Pancreas (tissue), 10 donors: ENCODE measurements around the gene SMIM3. TPM values are rescaled to one million over a fixed set of nuclear protein-coding genes. Genes with fewer than 3 reads are reported as not detected.

Experiments used
- ATAC-seq, 4 donors: fragments of 200-7000 bp; cut with Tn5 transposase; one replicate each; pipeline versions ENCODE4 v1.8.0 to v1.9.1; 2020; ENCODE audit warnings: mild to moderate bottlenecking in 4 of 4, moderate library complexity in 4 of 4
- DNase-seq, 6 donors: peaks; one replicate each; pipeline ENCODE4 v3.0.0-alpha.2; 2020
- FAIRE-seq: peaks from 2 replicates; lab custom pipeline; 2012; peaks lifted over from hg19 to GRCh38; lab: Jason Lieb, UNC
- H3K27ac ChIP-seq, 4 donors: fragments of 200-600 bp; sonication (generic); 1 replicate in 3 of 4; 2 replicates in 1 of 4; pipeline versions ENCODE4 v1.5.0 to v1.8.0; 2020
- H3K27me3 ChIP-seq, 4 donors: fragments of 200-600 bp; one replicate each; pipeline ENCODE4 v1.8.0; 2021
- H3K36me3 ChIP-seq, 3 donors: fragments of 200-600 bp; sonication (generic) in 1 of 3; one replicate each; pipeline versions ENCODE4 v1.5.0 to v1.8.0; 2020 to 2021
- H3K4me1 ChIP-seq, 3 donors: fragments of 200-600 bp; one replicate each; pipeline ENCODE4 v1.8.0; 2021
- H3K4me3 ChIP-seq, 4 donors: fragments of 200-600 bp; sonication (generic) in 2 of 4; one replicate each; pipeline versions ENCODE4 v1.5.0 to v1.8.0; 2020 to 2021
- H3K9me3 ChIP-seq, 4 donors: fragments of 200-600 bp; one replicate each; pipeline ENCODE4 v1.8.0; 2021
- CTCF ChIP-seq, 4 donors: fragments of 200-600 bp; sonication (generic) in 3 of 4; IDR thresholded peaks; one replicate each; pipeline versions ENCODE4 v1.5.0 to v1.8.0; 2021; ENCODE audit warnings: antibody characterized with exemption in 4 of 4
- WGBS, 2 donors: extraction: QIAGEN DNeasy Blood & Tissue Kit; methylation state at CpG; one replicate each; pipeline ENCODE4 v1.1.7; 2013; 5-methylcytosine and 5-hydroxymethylcytosine counted together
- intact Hi-C, 3 donors: fragments of 100-400 bp; cut with DNase I; formaldehyde crosslinking; loops; one replicate each; pipeline versions ENCODE4 v1.11.1 to v1.14.2; 2022
- polyA plus RNA-seq, 2 donors: library from polyadenylated mRNA; stranded (reverse); fragments of 200-250 nt; gene quantifications; one replicate each; pipeline ENCODE4 v1.2.3, GENCODE V29; 2013
- total RNA-seq, 6 donors: library from RNA; stranded (reverse); fragmentation: NEBNext Ultra II Directional in 4 of 6; extraction: Animal tissue kit (Norgen Biotek cat#: 25700) in 4 of 6; gene quantifications; one replicate each; pipeline versions ENCODE4 v1.2.1 to v1.2.4, GENCODE V29; 2021 to 2023
- donor health status: healthy with polysubstance abuse.
- donor health status: DM: no; HTN: no; CAD: no; lungs with moderate emphysema.
- donor health status: DM: no; HTN: no; CAD: no.
- donor health status: control.
- donor health status: control.
- donor health status: Bipolar disorder and iron deficiency.
- donor health status: DM: yes; HTN: yes; CAD: no.
- donor health status: DM: no; HTN: no; CAD: no.
- donor health status: DM: no; HTN: no; CAD: no.
- donor health status: DM: yes; HTN: yes; CAD: no.

Gene SMIM3
- total and polyA plus RNA-seq, 8 donors: 9.7 to 33.1 (median 13.2) TPM

- 22 to 27% methylated on average over 13 of the region's 13 CpGs for WGBS, 2 donors
Observed at GRCh38 chr5:150779397-150780186, 1.0 kb downstream of the SMIM3 start.

DNA sequence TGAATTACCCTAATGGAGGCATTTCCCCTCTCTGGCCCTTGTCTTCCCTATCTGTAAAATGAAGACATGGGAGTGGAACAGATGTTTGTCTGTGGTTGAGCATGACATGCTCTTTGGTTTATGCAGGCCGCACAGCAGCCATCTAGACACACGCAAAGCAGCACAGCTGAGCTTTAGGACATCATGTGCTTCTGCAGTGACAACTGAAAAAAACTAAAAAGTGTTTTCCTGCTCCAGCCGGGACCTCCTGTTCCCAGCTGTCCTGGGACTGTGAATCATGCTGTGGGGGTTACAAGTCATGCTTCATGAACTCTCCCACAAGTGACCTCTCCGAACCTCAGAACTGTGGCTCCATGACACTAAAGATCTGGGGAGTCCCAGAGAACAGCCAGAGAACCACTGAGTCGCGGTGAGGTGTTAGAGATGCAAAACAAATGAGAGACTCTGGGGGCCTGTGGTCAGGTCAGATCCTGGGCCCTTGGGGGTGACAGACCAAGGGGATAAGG is 1.7 kb downstream of the SMIM3 start:
- ATAC-seq (no peak), DNase-seq (peak in 1 of 6 donors; percentile 29), FAIRE-seq (no peak)
- no peak for TF ChIP-seq CTCF (IDR thresholded peaks at IDR 0.05)
- Histone ChIP-seq H3K27me3 (no peaks in the 10 kb centered on the region), H3K36me3 (no peaks in the 10 kb centered on the region), H3K4me3 (peak overlapping the region in 3 of 4 donors; percentile 65 to 85 (median 76)), H3K27ac (peak overlapping the region in 2 of 4 donors; percentile 37 to 86), H3K9me3 (no peaks in the 10 kb centered on the region), H3K4me1 (peaks cover 17 to 34% (median 28%) of the 10 kb centered on the region in 3 donors)
- intact Hi-C loops: no loop called here
- WGBS, 2 donors: 48 to 57% methylated on average over 6 of the region's 6 CpGs

More at GRCh38 chr5:150779397-150780186, 1.0 kb downstream of the SMIM3 start:
- Histone ChIP-seq H3K4me1 (peaks cover 17 to 34% (median 26%) of the 10 kb centered on the region in 3 donors), H3K27ac (peak overlapping the region; percentile 79 to 86 (median 84)), H3K9me3 (no peaks in the 10 kb centered on the region), H3K36me3 (no peaks in the 10 kb centered on the region), H3K27me3 (no peaks in the 10 kb centered on the region), H3K4me3 (peak overlapping the region; percentile 65 to 85 (median 74))
- DNase-seq: no peak
- no peak for FAIRE-seq
- intact Hi-C loops: no loop called here
- no peak for TF ChIP-seq CTCF (IDR thresholded peaks at IDR 0.05)
- no peak for ATAC-seq

DNA sequence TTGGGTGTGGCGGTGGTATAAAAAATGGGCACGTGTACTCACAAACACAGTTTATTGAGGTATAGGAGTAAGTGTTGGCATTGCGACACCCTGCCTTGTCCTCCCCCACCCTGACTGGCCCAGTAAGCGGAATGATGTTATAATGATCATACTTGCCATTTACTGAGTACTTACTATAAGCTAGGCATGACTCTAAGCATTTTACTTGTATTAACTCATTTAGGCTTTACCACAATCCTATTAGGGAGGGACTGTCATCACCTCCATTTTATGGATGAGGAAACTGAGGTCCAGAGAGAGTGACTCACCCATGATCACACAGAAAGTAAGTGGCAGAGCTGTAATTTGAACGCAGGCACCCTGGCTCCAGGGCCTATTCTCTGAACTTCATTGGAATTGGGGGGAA is 2.3 kb downstream of the SMIM3 start:
- H3K27me3 ChIP-seq: no peaks in the 10 kb centered on the region
- peaks cover 17 to 34% (median 28%) of the 10 kb centered on the region in 3 donors for H3K4me1 ChIP-seq
- H3K4me3 ChIP-seq: peak overlapping the region in 2 of 4 donors; percentile 76 to 85
- no peak for TF ChIP-seq CTCF (IDR thresholded peaks at IDR 0.05)
- H3K36me3 ChIP-seq: no peaks in the 10 kb centered on the region
- ATAC-seq (no peak), FAIRE-seq (no peak), DNase-seq (no peak)
- 67 to 81% methylated on average over 5 of the region's 5 CpGs for WGBS, 2 donors
- H3K27ac ChIP-seq: peak overlapping the region in 2 of 4 donors; percentile 10 to 37
- intact Hi-C loops: no loop called here
- H3K9me3 ChIP-seq: no peaks in the 10 kb centered on the region

DNA sequence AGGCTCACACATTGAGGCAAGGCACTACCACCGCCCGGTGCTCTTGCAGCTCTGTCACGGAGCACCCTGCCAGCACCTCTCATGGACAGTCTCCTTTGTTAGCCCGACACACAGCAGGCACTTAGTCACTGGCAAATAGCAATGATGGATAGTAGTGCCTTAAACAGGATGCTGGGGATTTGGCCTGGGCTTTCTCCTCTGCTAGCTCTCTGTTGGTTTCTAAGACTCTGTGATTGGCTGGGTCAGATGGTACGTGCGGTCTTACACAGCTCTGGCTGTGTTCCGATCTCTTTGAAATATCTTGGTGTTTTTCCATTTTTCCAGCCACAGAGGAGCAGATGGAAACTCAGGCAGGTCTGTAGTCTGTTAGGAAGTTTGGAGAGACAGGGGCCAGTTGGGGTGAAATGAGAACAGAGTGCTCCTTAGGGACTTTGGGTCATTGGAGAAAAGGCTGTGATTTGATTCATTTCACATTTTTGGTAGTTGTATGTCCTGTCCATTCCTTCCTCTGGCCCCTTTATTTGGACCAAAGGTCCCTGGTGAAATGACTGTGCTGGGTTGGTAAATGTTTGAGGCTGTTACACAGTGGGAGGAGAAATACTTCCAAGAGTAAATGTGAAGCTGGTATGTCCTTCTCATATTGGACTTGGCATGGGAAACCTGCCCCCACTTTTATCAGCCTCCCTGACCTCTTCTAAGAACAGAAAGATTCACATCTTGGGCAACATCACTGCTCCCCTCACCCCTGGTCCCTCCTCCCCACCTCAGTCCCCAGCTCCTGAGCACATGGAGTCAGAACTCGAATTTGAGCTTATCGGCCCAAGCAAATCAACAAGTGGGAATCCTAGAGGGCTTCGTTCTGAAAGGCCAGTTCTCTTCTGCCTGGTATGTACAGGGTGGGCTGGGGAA is 3.4 kb downstream of the SMIM3 start:
- FAIRE-seq: no peak
- Histone ChIP-seq H3K36me3 (no peaks in the 10 kb centered on the region), H3K4me1 (peaks cover 17 to 34% (median 28%) of the 10 kb centered on the region in 3 donors), H3K27me3 (no peaks in the 10 kb centered on the region), H3K9me3 (no peaks in the 10 kb centered on the region), H3K4me3 (peak overlapping the region in 1 of 4 donors; percentile 0), H3K27ac (peak overlapping the region in 3 of 4 donors; percentile 1 to 75 (median 73))
- no peak for TF ChIP-seq CTCF (IDR thresholded peaks at IDR 0.05)
- intact Hi-C loops: no loop called here
- peak in 1 of 6 donors; percentile 41 for DNase-seq
- peak in 1 of 4 donors; percentile 5 for ATAC-seq
- WGBS, 2 donors: 37 to 64% methylated on average over 10 of the region's 10 CpGs
